Stimulated activated CD8-positive, alpha-beta memory T cell treated with anti-CD3 and anti-CD28 coated beads, Interleukin-7, amount 100 ng/mL, for 4 hours (primary cell): ENCODE results near the gene ZNF384.
A peak's percentile ranks its signal among the peaks of the same experiment; 100 is the strongest.

Source experiments
- DNase-seq, 2 donors: peaks; one replicate each; pipeline ENCODE4 v3.0.0-alpha.2; 2020; ENCODE audit warnings: low read depth in 2 of 2

ZNF384 gene

DNA sequence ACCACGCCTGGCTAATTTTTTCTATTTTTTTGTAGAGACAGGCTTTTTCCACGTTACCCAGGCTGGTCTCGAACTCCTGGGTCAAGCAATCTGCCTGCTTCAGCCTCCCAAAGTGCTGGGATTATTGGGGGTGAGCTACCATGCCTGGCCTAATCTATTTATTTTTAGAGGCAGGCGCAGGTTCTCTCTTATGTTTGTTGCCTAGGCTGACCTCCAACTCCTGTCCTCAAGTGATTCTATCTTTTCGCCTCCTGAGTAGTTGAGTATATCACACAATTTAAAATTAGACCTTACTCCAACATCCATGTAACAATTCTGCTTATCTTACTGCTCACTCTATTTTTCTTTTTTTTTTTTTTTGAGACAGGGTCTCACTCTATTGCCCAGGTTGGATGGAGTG is 35.2 kb downstream of the ZNF384 start:
- DNase-seq = no peak

DNA sequence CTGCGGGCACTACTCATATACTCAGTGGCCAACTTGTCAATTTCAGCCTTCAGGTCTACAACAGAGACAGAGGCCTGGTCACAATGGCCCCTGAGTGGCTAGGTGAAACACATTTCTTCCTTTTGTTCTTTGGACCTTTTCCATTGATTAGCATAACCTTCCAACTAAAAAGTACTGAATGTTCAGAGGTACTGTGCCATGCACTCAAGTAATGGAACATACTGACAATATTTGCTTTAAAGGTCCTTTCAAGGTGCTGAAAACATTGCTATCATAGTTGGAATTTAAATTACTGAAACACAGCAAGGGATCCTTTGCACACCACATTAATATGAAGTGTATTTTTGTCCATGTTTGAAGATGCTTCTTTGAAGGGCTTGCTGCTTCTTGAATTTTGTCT is 35.8 kb downstream of the ZNF384 start:
- no peak for DNase-seq

GRCh38 chr12:6652391-6652790 is 36.8 kb downstream of the ZNF384 start:
- no peak for DNase-seq

DNA sequence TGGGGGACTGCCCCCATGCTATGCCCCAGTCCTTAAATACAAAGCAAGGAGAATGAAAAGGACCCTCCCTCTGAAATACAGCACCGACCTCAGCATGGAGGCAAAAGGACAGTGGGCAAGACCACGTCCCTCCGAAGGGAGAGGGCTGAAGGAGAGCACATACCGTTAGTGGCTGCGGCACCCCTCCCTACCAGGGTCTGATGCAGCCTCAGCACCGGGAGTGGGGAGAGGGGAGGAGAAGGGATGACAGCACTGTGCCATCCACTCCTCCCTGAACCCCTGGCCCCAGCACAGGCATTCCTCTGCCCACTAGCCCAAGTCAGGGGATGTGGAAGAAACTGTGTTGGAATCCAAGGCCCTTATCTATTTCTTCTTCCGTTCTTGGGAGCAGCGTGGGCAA is 38.3 kb downstream of the ZNF384 start:
- DNase-seq = no peak

- peak in 1 of 2 donors; percentile 23 for DNase-seq
These were observed 42.0 kb downstream of the ZNF384 start, which contains the start of gene ACRBP for GRCh38 chr12:6647083-6647604. Gene ACRBP, minus strand, starts transcription at chr12:6647432. Its CDS starts 66 bp downstream, at chr12:6647366.

GRCh38 chr12:6646276-6647082 is 42.7 kb downstream of the ZNF384 start:
- DNase-seq = no peak

DNA sequence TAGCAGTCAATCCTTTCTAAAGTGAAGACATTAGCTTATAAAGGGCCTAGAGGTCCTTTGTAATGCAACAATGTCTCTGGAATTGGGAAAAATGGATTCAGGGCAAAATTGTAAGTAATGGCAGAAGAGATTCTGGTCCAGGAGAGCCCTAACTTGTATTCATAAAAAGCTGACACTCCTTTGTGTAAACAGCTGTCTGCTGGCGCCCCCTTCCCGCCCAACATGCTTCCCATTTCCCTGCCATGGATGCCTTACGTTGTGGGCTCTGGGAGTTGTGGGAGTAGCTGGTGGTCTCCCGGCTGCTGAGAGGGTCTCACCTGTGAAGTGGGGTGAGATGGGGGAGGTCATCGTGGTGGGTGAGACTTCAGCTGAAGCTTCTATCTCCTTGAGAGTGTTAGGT is 44.3 kb downstream of the ZNF384 start:
- DNase-seq = no peak

DNA sequence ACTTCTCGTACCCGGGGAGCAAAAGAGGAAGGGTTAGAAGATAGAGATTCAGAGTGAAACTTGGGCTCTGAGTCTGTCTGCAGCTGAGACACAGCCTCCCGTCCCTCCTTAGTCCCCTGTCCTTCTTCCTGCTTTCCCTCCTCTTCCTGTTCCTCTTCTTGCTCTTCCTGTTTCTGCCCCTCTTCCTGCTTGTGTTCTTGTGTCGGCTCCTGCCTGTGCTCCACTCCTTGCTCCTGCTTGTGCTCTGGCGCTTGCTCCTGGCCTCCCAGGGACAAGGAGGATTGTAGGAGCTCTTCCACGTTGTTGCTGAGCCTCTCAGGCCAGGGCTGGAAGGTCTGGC is 44.9 kb downstream of the ZNF384 start:
- no peak for DNase-seq

GRCh38 chr12:6643569-6644256 is 45.5 kb downstream of the ZNF384 start:
- DNase-seq = no peak

GRCh38 chr12:6641131-6641530 is 48.0 kb downstream of the ZNF384 start:
- DNase-seq = no peak

GRCh38 chr12:6640497-6640896 is 48.7 kb downstream of the ZNF384 start:
- DNase-seq = no peak

DNA sequence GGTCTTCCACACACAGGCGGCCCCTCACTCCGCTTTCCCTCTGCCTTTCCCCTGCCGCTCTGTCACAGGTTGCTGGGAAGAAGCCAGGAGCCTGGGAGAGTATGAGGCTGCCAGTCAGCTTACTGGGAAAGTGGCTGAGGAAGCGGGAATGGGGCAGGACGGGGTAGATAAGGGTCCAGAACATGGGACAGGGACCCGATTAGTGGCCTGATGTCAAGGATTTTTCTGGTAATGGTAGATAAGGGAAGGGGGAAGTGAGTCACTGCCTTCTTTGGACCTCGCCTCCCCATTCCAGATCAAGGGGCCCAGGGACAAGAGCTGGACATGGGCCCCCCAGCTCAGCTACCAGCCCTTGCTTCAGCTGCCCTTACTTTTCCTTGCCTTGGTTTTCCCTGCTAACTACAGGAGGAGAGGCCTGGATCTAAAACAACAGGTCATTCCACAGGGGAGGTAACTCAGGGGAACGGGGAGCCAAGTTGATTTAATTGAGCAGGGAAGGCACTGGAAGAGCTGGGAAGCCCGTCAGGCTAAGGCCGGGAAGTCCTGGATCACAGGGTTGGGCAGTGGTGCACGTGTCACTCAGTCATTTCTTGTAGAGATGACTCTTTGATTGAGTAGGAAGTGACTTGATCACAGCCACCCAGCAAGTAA is 49.9 kb downstream of the ZNF384 start:
- no peak for DNase-seq

DNA sequence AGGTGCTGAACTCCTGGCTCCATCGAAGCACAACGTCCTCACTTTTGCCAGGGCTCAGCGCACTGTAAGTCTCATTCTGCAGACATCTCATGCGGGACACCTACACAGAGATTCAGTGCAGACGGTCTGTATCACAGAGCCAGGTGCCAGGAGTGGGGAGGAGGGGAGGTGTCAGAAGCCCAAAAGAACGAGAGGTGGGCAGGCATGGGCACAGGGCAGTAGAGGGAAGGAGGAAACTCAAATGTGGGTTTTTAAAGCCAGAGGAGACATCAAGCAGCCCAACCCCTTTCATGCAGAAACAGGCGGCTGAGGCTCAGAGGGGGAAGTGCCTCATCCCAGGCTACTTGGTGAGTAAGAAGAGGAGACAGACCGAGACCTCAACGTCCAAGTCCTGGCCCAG is 50.9 kb downstream of the ZNF384 start:
- no peak for DNase-seq

GRCh38 chr12:6635856-6636531 is 53.2 kb downstream of the ZNF384 start, which contains the start of gene LPAR5:
Gene LPAR5, minus strand, starts transcription at chr12:6635959. Its CDS starts 14,711 bp downstream, at chr12:6621248.
- DNase-seq = peak in 1 of 2 donors; percentile 24

- DNase-seq = peak; percentile 65 to 70
These were observed 53.8 kb downstream of the ZNF384 start for GRCh38 chr12:6635375-6635855.

DNA sequence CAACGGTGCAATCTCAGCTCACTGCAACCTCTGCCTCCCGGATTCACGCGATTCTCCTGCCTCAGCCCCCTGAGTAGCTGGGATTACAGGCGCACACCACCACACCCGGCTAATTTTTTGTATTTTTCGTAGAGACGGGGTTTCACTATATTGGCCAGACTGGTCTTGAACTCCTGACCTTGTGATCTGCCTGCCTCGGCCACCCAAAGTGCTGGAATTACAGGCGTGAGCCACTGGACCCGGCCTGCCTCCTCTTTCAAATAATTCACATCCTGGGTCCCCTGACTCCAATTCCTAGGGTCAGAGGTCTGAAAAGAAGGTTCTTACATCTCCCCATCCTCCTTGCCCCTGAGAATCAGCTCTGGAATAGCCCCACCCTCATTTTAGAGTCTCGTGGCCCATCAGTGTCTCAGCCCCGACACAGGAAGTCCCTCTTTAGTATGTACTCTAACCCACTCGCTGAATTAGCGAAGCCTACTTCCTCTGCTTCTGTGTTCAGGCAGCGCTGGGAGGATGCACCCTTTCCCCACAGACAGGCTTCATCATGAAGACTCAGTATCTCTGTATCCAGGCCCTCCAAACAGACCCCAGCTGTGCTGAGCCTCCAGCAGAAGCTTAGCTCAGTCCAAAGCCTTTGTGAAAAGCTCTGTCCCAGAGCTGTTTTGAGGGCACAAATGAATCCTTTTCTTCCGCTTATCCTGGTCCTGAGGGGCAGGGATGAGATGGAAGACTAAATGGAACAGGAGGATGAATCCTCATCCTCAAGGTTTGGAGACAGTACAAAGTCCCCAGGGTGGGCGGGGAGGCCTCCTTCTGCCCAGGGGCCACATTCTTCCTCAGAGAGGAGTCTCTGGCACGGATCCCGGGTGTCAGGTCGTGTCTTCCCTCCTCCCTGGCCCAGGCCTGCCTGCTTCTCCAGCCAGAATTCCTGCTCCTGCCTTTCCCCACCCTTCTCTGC is 56.9 kb downstream of the ZNF384 start:
- DNase-seq = peak; percentile 32 to 43

DNA sequence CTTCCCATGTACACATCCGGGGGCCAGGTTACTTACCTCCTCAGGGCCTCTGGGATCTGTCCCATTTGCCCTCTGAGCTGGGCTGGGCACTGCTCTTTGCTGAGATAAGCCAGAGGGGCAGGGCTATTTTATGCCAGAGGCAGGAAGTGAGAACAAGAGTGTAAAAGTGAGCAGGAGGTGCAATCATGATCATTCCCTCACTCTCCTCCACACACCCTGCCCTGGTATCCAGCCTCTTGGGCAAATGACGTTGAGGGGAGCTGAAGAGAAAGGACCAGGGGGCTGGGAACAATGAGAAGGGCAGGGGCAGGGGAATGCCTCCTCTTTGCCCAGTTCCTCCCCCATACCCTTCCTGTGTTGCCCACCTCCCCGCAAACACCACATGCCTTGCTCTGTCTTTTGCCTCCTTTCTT is 57.6 kb downstream of the ZNF384 start:
- no peak for DNase-seq

DNA sequence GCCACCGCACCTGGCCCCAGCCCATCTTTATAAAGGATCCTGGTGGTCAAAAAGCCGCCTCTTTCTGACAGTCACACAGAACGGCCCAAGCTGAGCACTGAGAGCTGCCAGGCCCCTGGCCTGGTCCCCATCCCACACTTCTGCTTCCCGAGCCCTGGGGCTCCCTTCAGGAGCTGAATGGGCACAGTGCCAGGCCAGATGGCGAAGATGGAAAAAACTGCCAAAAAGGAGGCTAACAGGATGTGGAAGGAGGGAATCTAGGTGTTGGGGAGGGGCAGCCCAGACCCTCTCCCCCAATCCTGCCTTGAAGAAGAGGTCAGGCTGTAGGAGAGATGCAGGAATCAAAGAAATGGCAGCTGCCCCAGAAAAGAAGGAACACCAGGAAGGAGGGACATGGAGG is 58.4 kb downstream of the ZNF384 start:
- DNase-seq = no peak

DNA sequence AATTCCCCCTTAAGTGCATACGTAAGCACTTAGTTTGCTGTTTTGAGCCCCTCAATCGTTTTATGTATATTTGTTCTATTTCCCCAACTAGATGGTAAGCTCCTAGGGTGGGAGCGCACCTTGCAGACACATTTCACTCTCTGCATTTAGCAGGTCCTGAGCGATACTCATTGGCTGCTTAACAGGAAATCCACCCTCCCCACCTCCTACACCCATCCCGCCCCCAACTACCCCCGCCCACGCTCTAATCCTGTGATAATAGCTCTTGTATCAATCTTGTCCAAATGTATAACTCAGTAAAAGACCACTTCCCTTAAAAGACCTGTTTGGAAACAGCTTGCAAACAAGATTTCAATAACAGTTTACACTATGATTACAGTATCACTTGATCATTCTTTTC is 61.6 kb downstream of the ZNF384 start:
- DNase-seq = peak in 1 of 2 donors; percentile 37

DNA sequence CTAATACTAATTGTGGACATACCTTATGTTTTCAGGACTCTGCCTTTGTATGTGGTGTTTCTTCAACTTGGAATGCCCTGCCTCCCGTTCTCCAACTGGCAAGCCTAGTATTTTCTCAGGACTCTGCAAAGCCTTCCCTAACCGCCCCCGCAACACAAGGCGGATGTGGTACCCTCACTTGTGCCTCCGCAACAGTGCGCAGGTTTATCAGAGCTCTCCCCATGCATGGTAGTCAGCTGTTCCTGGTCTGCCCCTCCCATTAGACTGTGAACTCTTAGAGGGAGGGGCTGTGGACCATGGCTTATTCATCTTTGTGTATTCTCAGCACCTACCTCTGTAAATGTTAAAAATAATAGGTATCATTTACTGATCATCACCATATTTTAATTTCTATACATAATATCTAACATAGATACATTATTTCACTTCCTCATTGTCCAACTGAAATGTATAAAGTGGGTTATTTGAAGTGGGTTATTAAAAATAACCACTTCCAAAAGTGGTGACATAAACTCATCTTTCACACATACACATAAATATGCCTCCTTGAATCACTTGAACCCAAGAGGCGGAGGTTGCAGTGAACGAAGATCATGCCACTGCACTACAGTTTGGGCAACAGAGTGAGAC is 62.4 kb downstream of the ZNF384 start:
- DNase-seq = peak in 1 of 2 donors; percentile 15
